ENCODE measurements around the gene SLC37A3. TPM values are rescaled to one million over a fixed set of nuclear protein-coding genes. Genes with fewer than 3 reads are reported as not detected.

Gene SLC37A3
- total and polyA plus RNA-seq, 8 donors, result 6.3 to 141 (median 55.2) TPM

DNA sequence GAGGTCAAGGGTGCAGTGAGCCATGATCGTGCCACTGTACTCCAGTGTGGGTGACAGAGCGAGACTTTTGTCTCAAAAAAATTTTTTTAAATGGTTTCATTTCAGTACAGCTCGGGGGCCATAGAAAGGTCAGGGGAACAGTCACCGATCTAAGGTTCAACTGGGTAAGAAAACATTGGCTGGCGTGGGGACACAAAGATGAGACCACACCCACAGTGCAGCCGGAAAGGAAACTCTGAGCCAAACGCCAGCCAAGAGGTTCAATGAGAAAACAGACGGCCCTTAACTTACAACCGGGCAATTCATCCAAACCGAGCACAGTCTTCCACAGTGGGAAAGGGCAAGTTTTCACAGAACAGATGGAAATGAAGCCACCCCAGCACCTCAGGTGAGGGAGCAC, 65.1 kb downstream of the SLC37A3 start:
- no peak for TF ChIP-seq EP300 (IDR thresholded peaks at IDR 0.05)
- H3K4me1 ChIP-seq, result no peaks in the 10 kb centered on the region
- H3K27me3 ChIP-seq, result no peaks in the 10 kb centered on the region
- H3K36me3 ChIP-seq, result peaks cover 7 to 37% (median 35%) of the 10 kb centered on the region in 4 donors
- H3K4me3 ChIP-seq, result no peak overlapping the region
- WGBS, 5 donors, result 45 to 61% (median 59%) methylated on average over 10 of the region's 10 CpGs
- intact Hi-C loops (cut with DNase I; ENCODE audit: low total_unique reads), result no loop called here
- DNase-seq, result peak in 1 of 2 donors; percentile 30
- H3K27ac ChIP-seq, result no peak overlapping the region
- H3K9me3 ChIP-seq, result no peaks in the 10 kb centered on the region

GRCh38 chr7:140330595-140330994, 67.7 kb downstream of the SLC37A3 start:
- Histone ChIP-seq H3K4me3 (no peak overlapping the region), H3K36me3 (peaks cover 7 to 25% (median 23%) of the 10 kb centered on the region in 4 donors), H3K27me3 (no peaks in the 10 kb centered on the region), H3K27ac (no peak overlapping the region), H3K4me1 (peaks cover 10 to 17% (median 13%) of the 10 kb centered on the region in 4 donors), H3K9me3 (no peaks in the 10 kb centered on the region)
- DNase-seq, result no peak
- TF ChIP-seq CTCF (IDR thresholded peaks at IDR 0.05) (no peak), EP300 (IDR thresholded peaks at IDR 0.05) (no peak), POLR2A (IDR thresholded peaks at IDR 0.05) (no peak), POLR2AphosphoS5 (IDR thresholded peaks at IDR 0.05) (no peak)
- intact Hi-C loops (cut with DNase I; ENCODE audit: low total_unique reads), result no loop called here
- WGBS, 5 donors, result 87 to 91% (median 89%) methylated on average over 3 of the region's 3 CpGs

GRCh38 chr7:140330128-140330527, 68.2 kb downstream of the SLC37A3 start:
- TF ChIP-seq POLR2A (IDR thresholded peaks at IDR 0.05) (no peak), EP300 (IDR thresholded peaks at IDR 0.05) (no peak), CTCF (IDR thresholded peaks at IDR 0.05) (no peak), POLR2AphosphoS5 (IDR thresholded peaks at IDR 0.05) (no peak)
- Histone ChIP-seq H3K4me1 (peaks cover 10 to 17% (median 13%) of the 10 kb centered on the region in 4 donors), H3K27me3 (no peaks in the 10 kb centered on the region), H3K9me3 (no peaks in the 10 kb centered on the region), H3K36me3 (peaks cover 5 to 20% (median 19%) of the 10 kb centered on the region in 4 donors), H3K27ac (no peak overlapping the region), H3K4me3 (no peak overlapping the region)
- no peak for DNase-seq
- WGBS, 5 donors, result 88 to 94% (median 93%) methylated on average over 12 to 13 of the region's 13 CpGs
- intact Hi-C loops (cut with DNase I; ENCODE audit: low total_unique reads), result no loop called here

- Histone ChIP-seq H3K27me3 (no peaks in the 10 kb centered on the region), H3K9me3 (no peaks in the 10 kb centered on the region), H3K4me1 (peaks cover 10 to 24% (median 16%) of the 10 kb centered on the region in 4 donors), H3K4me3 (no peak overlapping the region), H3K36me3 (peaks cover 0 to 6% (median 0%) of the 10 kb centered on the region in 4 donors), H3K27ac (no peak overlapping the region)
- DNase-seq, result no peak
- intact Hi-C loops (cut with DNase I; ENCODE audit: low total_unique reads), result loop anchor here (5.0 kb wide), 1 partner anchor 155 kb away; no protein-coding TSS in a partner anchor
- TF ChIP-seq EP300 (IDR thresholded peaks at IDR 0.05) (no peak), POLR2A (IDR thresholded peaks at IDR 0.05) (no peak), POLR2AphosphoS5 (IDR thresholded peaks at IDR 0.05) (no peak), CTCF (IDR thresholded peaks at IDR 0.05) (no peak)
- WGBS, 5 donors, result 77 to 92% (median 81%) methylated on average over 7 of the region's 7 CpGs
These were observed 71.1 kb downstream of the SLC37A3 start for GRCh38 chr7:140327261-140327661.
